ENCODE measurements around the gene ADGRA3.

Gene ADGRA3

GRCh38 chr4:22474636-22475310 is 41.1 kb downstream of the ADGRA3 start:
- DNase-seq (ENCODE audit: low spot score), result peak; percentile 24
- ChIA-PET POLR2A (ENCODE audit: low non-redundant PET) (no interaction called here), CTCF (interaction anchor here (0.8 kb wide), 1 partner anchor 32 kb away, joined by 6 read pairs; no protein-coding TSS in a partner anchor)
- peak overlapping the region; percentile 54 for H3K27ac ChIP-seq
- no peak for TF ChIP-seq CTCF (conservative IDR thresholded peaks at IDR 0.05; ENCODE audit: low read depth)

GRCh38 chr4:22473268-22473667 is 42.6 kb downstream of the ADGRA3 start:
- TF ChIP-seq CTCF (conservative IDR thresholded peaks at IDR 0.05; ENCODE audit: low read depth), result no peak
- CTCF ChIA-PET, result interaction anchor here (0.7 kb wide), 1 partner anchor 11 kb away, joined by 3 read pairs; no protein-coding TSS in a partner anchor
- POLR2A ChIA-PET (ENCODE audit: low non-redundant PET), result no interaction called here
- DNase-seq (ENCODE audit: low spot score), result peak; percentile 61
- H3K27ac ChIP-seq, result peak overlapping the region; percentile 57; the same call in 1 of the 2 replicates

GRCh38 chr4:22471999-22472461 is 43.8 kb downstream of the ADGRA3 start:
- TF ChIP-seq CTCF (conservative IDR thresholded peaks at IDR 0.05; ENCODE audit: low read depth), result no peak
- DNase-seq (ENCODE audit: low spot score), result peak; percentile 44
- POLR2A ChIA-PET (ENCODE audit: low non-redundant PET), result no interaction called here
- no peak overlapping the region for H3K27ac ChIP-seq
- CTCF ChIA-PET, result interaction anchor here (0.7 kb wide), 1 partner anchor 959 kb away, joined by 3 read pairs; no protein-coding TSS in a partner anchor

- H3K27ac ChIP-seq, result peak overlapping the region; percentile 73
- ChIA-PET POLR2A (ENCODE audit: low non-redundant PET) (no interaction called here), CTCF (interaction anchor here (0.7 kb wide), 1 partner anchor 959 kb away, joined by 3 read pairs; no protein-coding TSS in a partner anchor)
- no peak for TF ChIP-seq CTCF (conservative IDR thresholded peaks at IDR 0.05; ENCODE audit: low read depth)
- DNase-seq (ENCODE audit: low spot score), result no peak
Measured at GRCh38 chr4:22471419-22471818, 44.4 kb downstream of the ADGRA3 start.

- H3K27ac ChIP-seq, result no peak overlapping the region
- DNase-seq (ENCODE audit: low spot score), result no peak
- ChIA-PET POLR2A (ENCODE audit: low non-redundant PET) (no interaction called here), CTCF (no interaction called here)
- no peak for TF ChIP-seq CTCF (conservative IDR thresholded peaks at IDR 0.05; ENCODE audit: low read depth)
Measured at GRCh38 chr4:22466581-22466980, 49.3 kb downstream of the ADGRA3 start.

GRCh38 chr4:22465996-22466395 is 49.9 kb downstream of the ADGRA3 start:
- ChIA-PET POLR2A (ENCODE audit: low non-redundant PET) (no interaction called here), CTCF (no interaction called here)
- no peak for DNase-seq (ENCODE audit: low spot score)
- no peak for TF ChIP-seq CTCF (conservative IDR thresholded peaks at IDR 0.05; ENCODE audit: low read depth)
- no peak overlapping the region for H3K27ac ChIP-seq

All from RWPE1 (cell line).